A375 (cell line): Measurements from ENCODE around the gene MMP26. TPM values are rescaled to one million over a fixed set of nuclear protein-coding genes. Genes with fewer than 3 reads are reported as not detected.

Source experiments
- total RNA-seq: library from RNA; depleted of rRNA; stranded (reverse); fragments of >200 nt; shearing (Covaris generic); gene quantifications from 2 replicates; pipeline ENCODE4 v1.2.3, GENCODE V29; 2014; rRNA removed

The MMP26 gene
- not detected in 2 replicates for total RNA-seq

GRCh38 chr11:4704054-4704789 lies at the start of gene MMP26:
TSS of gene MMP26 (plus strand) at chr11:4704784.

DNA sequence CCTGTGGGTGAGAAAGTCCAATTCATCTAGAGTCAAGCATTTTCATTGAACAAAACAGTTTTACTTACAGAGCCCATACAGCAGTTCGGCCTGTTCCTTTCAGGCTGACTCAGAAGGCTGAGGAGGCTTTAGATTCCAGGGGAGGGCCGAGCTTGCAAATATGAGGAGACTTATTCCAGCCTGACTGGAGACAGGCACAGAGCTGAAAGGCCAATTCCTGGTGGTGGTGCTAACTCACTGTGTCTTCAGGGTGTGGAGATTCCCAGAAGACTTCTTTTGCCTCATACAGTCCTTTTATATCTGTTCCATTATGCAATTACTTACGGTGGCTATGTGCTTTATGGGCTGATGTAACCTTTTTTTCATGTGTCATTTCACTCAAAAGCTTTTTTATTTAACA lies 7.0 kb upstream of the MMP26 start, which contains the start of gene OR51E2:
Gene OR51E2 (minus strand): TSS at position 269 of the 400 bp plus-strand sequence. CDS start 15,142 bp downstream, outside the sequence.

Other genes starting within 250 kb of the MMP26 start
- gene OR52K1, start 222.1 kb upstream of the MMP26 start, total RNA-seq: not detected in 2 replicates
- not detected in 2 replicates for gene OR52M1, start 159.6 kb upstream of the MMP26 start, total RNA-seq
- not detected in 2 replicates for gene OR52I2, start 123.0 kb upstream of the MMP26 start, total RNA-seq
- gene OR52I1, start 110.7 kb upstream of the MMP26 start, total RNA-seq: not detected in 2 replicates
- gene TRIM68, start 96.6 kb upstream of the MMP26 start, total RNA-seq: 5.7 and 8.7 TPM in 2 replicates
- not detected in 2 replicates for gene OR51D1, start 67.3 kb upstream of the MMP26 start, total RNA-seq
- gene OR51E1, start 60.8 kb upstream of the MMP26 start, total RNA-seq: not detected in 2 replicates
- 0.05 TPM in 1 of 2 replicates, not detected in the other for gene OR51E2, start 6.9 kb upstream of the MMP26 start, total RNA-seq
- not detected in 2 replicates for gene OR51F1, start 65.2 kb downstream of the MMP26 start, total RNA-seq
- gene OR52R1, start 99.6 kb downstream of the MMP26 start, total RNA-seq: not detected in 2 replicates
- gene OR51F2, start 116.5 kb downstream of the MMP26 start, total RNA-seq: not detected in 2 replicates
- not detected in 2 replicates for gene OR51S1, start 144.4 kb downstream of the MMP26 start, total RNA-seq
- not detected in 2 replicates for gene OR51T1, start 177.1 kb downstream of the MMP26 start, total RNA-seq
- gene OR51A7, start 199.0 kb downstream of the MMP26 start, total RNA-seq: not detected in 2 replicates
- gene OR51G2, start 214.6 kb downstream of the MMP26 start, total RNA-seq: not detected in 2 replicates
- not detected in 2 replicates for gene OR51G1, start 219.6 kb downstream of the MMP26 start, total RNA-seq
- gene OR51A4, start 242.8 kb downstream of the MMP26 start, total RNA-seq: not detected in 2 replicates